GM12878 (cell line): ENCODE results near the gene FGD4.

Experiments used
- ATF3 ChIP-seq: IDR thresholded peaks from 2 replicates; pipeline ENCODE4 v1.6.1; 2011; ENCODE audit warnings: low read depth, mild to moderate bottlenecking, low read length, moderate library complexity, borderline replicate concordance; ENCODE audit errors: extremely low read depth
- CTCF ChIP-seq, 3 experiments: IDR thresholded peaks in 2 of 3; conservative IDR thresholded peaks in 1 of 3; 2 replicates each; pipeline ENCODE4 v1.5.1; 2011; ENCODE audit warnings: low read depth in 3 of 3, low read length in 3 of 3, mild to moderate bottlenecking in 3 of 3, control low read depth in 2 of 3, moderate library complexity in 2 of 3, inconsistent platforms in 1 of 3, mixed read lengths in 1 of 3; ENCODE audit not compliant: control insufficient read depth in 2 of 3, insufficient read depth in 1 of 3; ENCODE audit errors: extremely low read depth in 1 of 3
- EED ChIP-seq: sonication (generic); IDR thresholded peaks from 2 replicates; pipeline ENCODE4 v1.6.1; 2016; ENCODE audit warnings: antibody characterized with exemption, low read depth
- MXI1 ChIP-seq: fragments of 150-350 bp; IDR thresholded peaks from 2 replicates; pipeline ENCODE4 v1.6.1; 2011; ENCODE audit warnings: low read depth, mild to moderate bottlenecking, inconsistent platforms, low read length, improper control_type of control experiment
- NRF1 ChIP-seq: conservative IDR thresholded peaks from 2 replicates; pipeline ENCODE4 v1.6.1; 2011; ENCODE audit warnings: mild to moderate bottlenecking, low read depth, low read length, improper control_type of control experiment
- RAD51 ChIP-seq: fragments of 450-650 bp; IDR thresholded peaks from 2 replicates; pipeline ENCODE4 v1.6.1; 2016; ENCODE audit warnings: moderate library complexity, mild to moderate bottlenecking, inconsistent platforms
- RELB ChIP-seq: fragments of 450-650 bp; IDR thresholded peaks from 2 replicates; pipeline ENCODE4 v1.6.1; 2017; ENCODE audit warnings: low read depth, mild to moderate bottlenecking, moderate library complexity
- SIX5 ChIP-seq: IDR thresholded peaks from 2 replicates; pipeline ENCODE4 v1.6.1; 2011; ENCODE audit warnings: mild to moderate bottlenecking, low read depth, low read length, moderate library complexity; ENCODE audit not compliant: severe bottlenecking

- TF ChIP-seq CTCF (IDR thresholded peaks at IDR 0.05 in 2 of 3, conservative IDR thresholded peaks at IDR 0.05 in 1 of 3; ENCODE audit: control insufficient read depth in 2 of 3, extremely low read depth in 1 of 3, insufficient read depth in 1 of 3, low read depth in 3 of 3, low read length in 3 of 3) (no peak), RELB (no peak), NRF1 (no peak), SIX5 (no peak), RAD51 (no peak), MXI1 (no peak), ATF3 (no peak), EED (no peak)
Measured at GRCh38 chr12:32583534-32583933, 184.2 kb downstream of the FGD4 start.
